ENCODE data around the gene SLC4A7.
A peak's percentile ranks its signal among the peaks of the same experiment; 100 is the strongest.
"Not testable (repeated sequence)": the region's sequence is repeated elsewhere in the genome, so short reads cannot be mapped to it uniquely, and the experiment has no call there.

SLC4A7 gene

GRCh38 chr3:27360113-27361078 is 123.8 kb downstream of the SLC4A7 start:
- DNase-seq (ENCODE audit: low spot score): no peak

- DNase-seq (ENCODE audit: low spot score): no peak
These were observed 125.8 kb downstream of the SLC4A7 start for GRCh38 chr3:27358372-27358771.

- peak; percentile 69 for DNase-seq (ENCODE audit: low spot score)
These were observed 126.4 kb downstream of the SLC4A7 start for GRCh38 chr3:27357665-27358258.

GRCh38 chr3:27356976-27357375 is 127.2 kb downstream of the SLC4A7 start:
- DNase-seq (ENCODE audit: low spot score): no peak

- DNase-seq (ENCODE audit: low spot score): no peak
These were observed 129.5 kb downstream of the SLC4A7 start for GRCh38 chr3:27354588-27355203.

- no peak for DNase-seq (ENCODE audit: low spot score)
These were observed 130.0 kb downstream of the SLC4A7 start for GRCh38 chr3:27354161-27354560.

- no peak for DNase-seq (ENCODE audit: low spot score)
These were observed 131.0 kb downstream of the SLC4A7 start for GRCh38 chr3:27353221-27353620.

GRCh38 chr3:27352047-27352446 is 132.1 kb downstream of the SLC4A7 start:
- no peak for DNase-seq (ENCODE audit: low spot score)

- no peak for DNase-seq (ENCODE audit: low spot score)
These were observed 134.4 kb downstream of the SLC4A7 start for GRCh38 chr3:27349832-27350231.

GRCh38 chr3:27345959-27346865 is 138.0 kb downstream of the SLC4A7 start:
- no peak for DNase-seq (ENCODE audit: low spot score)

GRCh38 chr3:27345493-27345892 is 138.7 kb downstream of the SLC4A7 start:
- DNase-seq (ENCODE audit: low spot score): peak; percentile 44

- DNase-seq (ENCODE audit: low spot score): no peak
These were observed 139.1 kb downstream of the SLC4A7 start for GRCh38 chr3:27345045-27345444.

GRCh38 chr3:27344192-27344591 is 140.0 kb downstream of the SLC4A7 start:
- no peak for DNase-seq (ENCODE audit: low spot score)

GRCh38 chr3:27342267-27342666 is 141.9 kb downstream of the SLC4A7 start:
- no peak for DNase-seq (ENCODE audit: low spot score)

- DNase-seq (ENCODE audit: low spot score): no peak
These were observed 143.7 kb downstream of the SLC4A7 start for GRCh38 chr3:27340534-27340933.

- no peak for DNase-seq (ENCODE audit: low spot score)
These were observed 148.6 kb downstream of the SLC4A7 start for GRCh38 chr3:27335571-27335970.

- DNase-seq (ENCODE audit: low spot score): no peak
These were observed 150.3 kb downstream of the SLC4A7 start for GRCh38 chr3:27333843-27334242.

GRCh38 chr3:27328982-27329762 is 155.0 kb downstream of the SLC4A7 start:
- not testable (repeated sequence) for DNase-seq (ENCODE audit: low spot score)

GRCh38 chr3:27326629-27327545 is 157.3 kb downstream of the SLC4A7 start:
- no peak for DNase-seq (ENCODE audit: low spot score)

GRCh38 chr3:27326202-27326601 is 158.0 kb downstream of the SLC4A7 start:
- DNase-seq (ENCODE audit: low spot score): no peak

Measured in activated CD4-positive, alpha-beta T cell treated with anti-CD3 and anti-CD28 coated beads, Interleukin-2, Interleukin-4, amounts not matched to agents 100 ng/mL and 50 ng/mL, durations not matched to agents 16 hours and 8 hours (primary cell).